Gastrocnemius medialis (tissue), 4 donors: Measurements from ENCODE around the gene AVEN.

ENCODE experiments used
- CTCF ChIP-seq, 5 experiments: fragments of 450-650 bp in 3 of 5; fragments of 200-600 bp in 2 of 5; sonication (generic) in 2 of 5; IDR thresholded peaks in 4 of 5; conservative IDR thresholded peaks in 1 of 5; 1 replicate in 4 of 5; 2 replicates in 1 of 5; pipeline ENCODE4 v1.5.1; 2016 to 2019; ENCODE audit warnings: antibody characterized with exemption in 5 of 5, mild to moderate bottlenecking in 3 of 5, moderate library complexity in 3 of 5
- POLR2A ChIP-seq, 2 donors: fragments of 450-650 bp; IDR thresholded peaks; one replicate each; pipeline ENCODE4 v1.6.1; 2017; ENCODE audit warnings: antibody characterized with exemption in 2 of 2, mild to moderate bottlenecking in 2 of 2, moderate library complexity in 2 of 2

- TF ChIP-seq CTCF (IDR thresholded peaks at IDR 0.05 in 4 of 5, conservative IDR thresholded peaks at IDR 0.05 in 1 of 5) (no peak), POLR2A (IDR thresholded peaks at IDR 0.05) (no peak)
Observed at GRCh38 chr15:34085746-34086145, 46.7 kb upstream of the AVEN start.
